ENCODE data around the gene MTRF1L.
"Not testable (repeated sequence)": the region's sequence is repeated elsewhere in the genome, so short reads cannot be mapped to it uniquely, and the experiment has no call there.

Gene MTRF1L

DNA sequence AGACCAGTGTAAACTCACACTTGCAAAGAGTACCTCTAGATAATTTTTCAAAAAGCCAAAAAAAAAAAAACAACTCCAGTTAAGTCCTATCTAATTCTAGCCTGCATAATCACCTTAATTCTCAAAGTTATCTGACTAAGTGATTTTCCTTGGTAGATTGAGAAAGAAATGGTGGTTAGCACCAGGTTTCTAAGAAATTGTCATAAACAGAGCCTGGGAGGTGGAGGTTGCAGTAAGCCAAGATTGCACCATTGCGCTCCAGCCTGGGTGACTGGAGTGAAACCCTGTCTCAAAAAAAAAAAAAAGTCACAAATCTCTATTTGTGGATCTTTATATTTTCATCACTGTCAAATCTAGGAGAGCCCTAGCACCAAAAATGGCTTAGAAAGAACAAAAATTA lies 28.6 kb downstream of the MTRF1L start:
- H3K27ac Mint-ChIP-seq = peak overlapping the region; percentile 52
- peaks cover 58% of the 10 kb centered on the region for H3K4me1 Mint-ChIP-seq
- peaks cover 8% of the 10 kb centered on the region for H3K9me3 Mint-ChIP-seq
- DNase-seq = no peak
- H3K36me3 Mint-ChIP-seq = peaks cover 84% of the 10 kb centered on the region
- peak overlapping the region; percentile 46 for H3K4me3 Mint-ChIP-seq
- no peaks in the 10 kb centered on the region for H3K27me3 Mint-ChIP-seq
- CTCF ChIA-PET = no interaction called here

DNA sequence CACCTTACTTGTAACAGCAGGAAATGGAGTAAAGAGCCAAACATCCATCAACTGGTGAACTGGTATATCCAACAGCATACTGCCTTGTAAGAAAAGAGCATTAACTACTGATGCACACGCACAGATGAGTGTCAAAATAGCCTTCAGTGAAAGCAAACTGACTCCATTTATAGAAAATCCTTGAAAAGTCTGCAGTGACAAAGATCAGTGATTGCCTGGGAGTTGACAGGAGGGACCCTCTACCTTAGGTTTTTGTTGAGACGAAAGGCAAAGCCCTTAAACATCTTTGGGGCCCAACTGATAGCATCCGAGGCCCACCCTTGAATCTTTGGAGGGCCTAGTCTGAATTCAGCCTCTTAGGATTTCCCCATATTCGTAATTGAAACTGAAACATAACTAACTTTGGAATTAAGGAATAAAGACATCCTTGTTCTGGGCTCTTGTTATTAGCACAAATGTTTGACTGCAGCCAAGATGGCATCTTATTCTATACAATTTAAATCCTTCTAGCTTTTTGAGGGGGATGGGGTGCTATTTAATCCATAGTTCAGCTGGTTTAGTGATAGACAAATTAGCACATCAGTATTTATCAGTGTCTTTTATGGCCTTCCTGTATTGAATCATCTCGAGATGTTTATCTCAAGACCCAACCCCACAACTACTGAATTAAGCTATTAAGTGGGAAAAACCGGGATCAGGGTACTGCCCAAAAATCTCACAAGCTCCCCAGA lies 32.7 kb downstream of the MTRF1L start:
- CTCF ChIA-PET = no interaction called here
- H3K36me3 Mint-ChIP-seq = peaks cover 56% of the 10 kb centered on the region
- H3K9me3 Mint-ChIP-seq = peaks cover 30% of the 10 kb centered on the region
- no peaks in the 10 kb centered on the region for H3K27me3 Mint-ChIP-seq
- no peak overlapping the region for H3K4me3 Mint-ChIP-seq
- peaks cover 21% of the 10 kb centered on the region for H3K4me1 Mint-ChIP-seq
- H3K27ac Mint-ChIP-seq = no peak overlapping the region
- no peak for DNase-seq

DNA sequence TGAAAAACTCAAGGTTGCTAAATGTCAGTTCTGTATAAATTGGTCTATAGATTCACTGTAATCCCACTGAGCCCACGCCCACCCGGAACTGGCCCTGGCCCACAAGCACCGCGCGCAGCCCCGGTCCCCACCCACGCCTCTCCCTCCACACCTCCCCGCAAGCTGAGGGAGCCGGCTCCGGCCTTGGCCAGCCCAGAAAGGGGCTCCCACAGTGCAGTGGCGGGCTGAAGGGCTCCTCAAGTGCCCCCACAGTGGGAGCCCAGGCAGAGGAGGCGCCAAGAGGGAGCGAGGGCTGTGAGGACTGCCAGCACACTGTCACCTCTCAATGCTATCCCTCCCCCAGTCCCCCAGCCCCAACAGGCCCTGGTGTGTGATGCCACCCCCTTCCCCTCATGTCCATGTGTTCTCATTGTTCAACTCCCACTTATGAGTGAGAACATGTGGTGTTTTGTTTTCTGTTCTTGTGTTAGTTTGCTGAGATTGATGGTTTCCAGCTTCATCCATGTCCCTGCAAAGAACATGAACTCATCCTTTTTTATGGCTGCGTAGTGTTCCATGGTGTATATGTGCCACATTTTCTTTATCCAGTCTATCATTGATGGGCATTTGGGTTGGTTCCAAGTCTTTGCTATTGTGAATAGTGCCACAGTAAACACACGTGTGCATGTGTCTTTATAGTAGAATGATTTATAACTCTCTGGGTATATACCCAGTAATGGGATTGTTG lies 36.2 kb downstream of the MTRF1L start:
- Mint-ChIP-seq H3K36me3 (peaks cover 26% of the 10 kb centered on the region), H3K9me3 (peaks cover 30% of the 10 kb centered on the region)
- H3K27ac Mint-ChIP-seq, CTCF ChIA-PET, DNase-seq, H3K4me1 Mint-ChIP-seq, H3K27me3 Mint-ChIP-seq, H3K4me3 Mint-ChIP-seq: not testable (repeated sequence)

DNA sequence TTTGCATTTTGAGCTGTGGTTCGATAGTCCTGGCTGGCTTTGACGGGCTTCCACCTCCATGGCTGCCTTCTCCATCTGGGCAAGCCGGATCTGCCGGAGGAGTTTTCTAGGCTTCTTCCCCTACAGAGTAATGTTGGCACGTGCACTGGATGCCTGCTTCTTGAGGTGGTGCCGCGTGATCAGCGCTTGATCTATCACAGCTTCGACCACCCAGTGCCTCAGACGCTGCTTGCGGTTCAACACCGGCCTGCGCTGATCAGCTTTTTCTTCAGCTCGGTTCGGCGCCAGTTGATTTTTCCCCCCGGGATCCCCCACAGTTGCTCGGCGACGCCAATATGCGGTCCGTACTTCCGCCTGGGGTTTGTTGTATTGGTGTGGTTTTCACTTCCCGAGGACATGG lies 43.2 kb downstream of the MTRF1L start:
- H3K27ac Mint-ChIP-seq = no peak overlapping the region
- H3K36me3 Mint-ChIP-seq = no peaks in the 10 kb centered on the region
- H3K27me3 Mint-ChIP-seq = peaks cover 21% of the 10 kb centered on the region
- CTCF ChIA-PET = no interaction called here
- no peak overlapping the region for H3K4me3 Mint-ChIP-seq
- no peak for DNase-seq
- H3K4me1 Mint-ChIP-seq = no peaks in the 10 kb centered on the region
- H3K9me3 Mint-ChIP-seq = no peaks in the 10 kb centered on the region

DNA sequence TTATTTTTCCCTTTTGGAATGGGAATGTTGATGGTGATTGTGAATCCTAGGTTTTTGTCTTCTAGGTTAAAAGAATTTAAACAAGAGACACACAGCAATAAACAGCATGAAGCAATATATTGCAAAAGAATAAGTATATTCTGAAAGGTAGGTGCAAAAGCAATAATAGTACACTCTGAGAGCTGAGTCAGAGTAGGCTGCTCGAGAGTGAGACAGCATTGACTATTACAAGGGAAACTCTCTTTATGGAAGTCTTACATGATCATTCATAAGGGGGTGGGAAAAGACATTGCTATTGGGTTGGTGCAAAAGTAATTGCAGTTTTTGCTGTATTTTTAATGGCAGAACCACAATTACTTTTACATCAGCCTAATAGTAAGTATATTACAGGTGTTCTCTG lies 44.7 kb downstream of the MTRF1L start:
- no peak for DNase-seq
- H3K4me1 Mint-ChIP-seq = no peaks in the 10 kb centered on the region
- H3K27me3 Mint-ChIP-seq = peaks cover 20% of the 10 kb centered on the region
- CTCF ChIA-PET = interaction anchor here (2.5 kb wide), 1 partner anchor 10 kb away, joined by 11 read pairs; no protein-coding TSS in a partner anchor
- H3K36me3 Mint-ChIP-seq = no peaks in the 10 kb centered on the region
- no peaks in the 10 kb centered on the region for H3K9me3 Mint-ChIP-seq
- no peak overlapping the region for H3K4me3 Mint-ChIP-seq
- no peak overlapping the region for H3K27ac Mint-ChIP-seq

DNA sequence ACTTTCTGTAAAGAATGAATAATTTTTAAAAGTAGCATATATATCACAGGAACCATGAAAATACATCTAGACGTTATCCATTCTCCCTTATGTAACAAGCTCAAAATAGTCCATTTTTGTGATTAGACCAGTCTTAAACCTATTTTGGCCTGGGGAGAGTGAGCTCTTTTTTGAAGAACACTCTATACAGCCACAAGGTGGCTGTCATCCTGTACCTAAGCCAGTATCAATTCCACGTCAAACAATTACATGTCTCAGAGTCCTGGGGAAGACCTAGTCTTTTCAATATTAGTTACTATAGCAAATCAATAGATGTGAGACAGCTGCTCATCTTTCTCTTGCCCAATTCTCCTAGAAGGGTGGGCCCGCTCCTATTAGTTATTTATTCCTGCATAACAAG lies 48.1 kb downstream of the MTRF1L start:
- Mint-ChIP-seq H3K27ac (no peak overlapping the region), H3K9me3 (no peaks in the 10 kb centered on the region), H3K27me3 (peaks cover 8% of the 10 kb centered on the region), H3K4me3 (no peak overlapping the region), H3K4me1 (no peaks in the 10 kb centered on the region), H3K36me3 (no peaks in the 10 kb centered on the region)
- DNase-seq = no peak
- CTCF ChIA-PET = interaction anchor here (0.7 to 3.1 kb wide), 9 partner anchors 19 to 469 kb away, joined by 3 to 18 read pairs (median 3); no protein-coding TSS in a partner anchor

DNA sequence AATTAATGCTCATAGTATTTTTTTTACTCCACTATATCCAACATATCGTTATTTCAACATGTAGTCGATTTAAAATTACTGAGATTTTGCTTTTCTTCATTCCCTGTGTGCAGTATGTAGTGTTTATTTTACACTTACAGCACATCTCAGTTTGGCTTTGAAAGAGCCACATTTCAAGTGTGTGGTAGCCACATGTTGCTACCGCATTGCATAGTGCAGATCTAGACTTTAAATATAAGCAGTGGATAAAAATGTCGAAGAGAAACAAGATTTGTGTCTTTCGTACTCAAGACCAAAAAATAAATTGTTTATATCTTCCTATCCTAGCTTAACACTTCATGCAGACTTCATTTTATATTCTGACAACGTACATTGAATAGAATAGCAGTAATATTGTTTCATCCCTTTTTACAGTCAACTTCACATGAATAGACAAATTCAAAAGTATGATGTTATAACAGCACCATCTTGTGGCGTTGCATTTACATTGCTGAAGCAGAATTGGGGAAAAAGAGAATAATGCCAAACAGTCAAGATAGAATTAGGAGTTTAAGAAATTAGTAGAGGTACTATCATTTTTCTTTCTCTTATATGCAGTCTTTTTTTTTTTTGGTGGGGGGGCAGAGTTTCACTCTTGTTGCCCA lies 49.5 kb downstream of the MTRF1L start:
- H3K36me3 Mint-ChIP-seq = no peaks in the 10 kb centered on the region
- peaks cover under 1% of the 10 kb centered on the region for H3K27me3 Mint-ChIP-seq
- CTCF ChIA-PET = interaction anchor here (0.7 to 3.1 kb wide), 2 partner anchors 71 to 934 kb away, joined by 3 to 18 read pairs; no protein-coding TSS in a partner anchor
- no peak overlapping the region for H3K27ac Mint-ChIP-seq
- no peaks in the 10 kb centered on the region for H3K9me3 Mint-ChIP-seq
- DNase-seq = no peak
- no peak overlapping the region for H3K4me3 Mint-ChIP-seq
- peaks cover 4% of the 10 kb centered on the region for H3K4me1 Mint-ChIP-seq

DNA sequence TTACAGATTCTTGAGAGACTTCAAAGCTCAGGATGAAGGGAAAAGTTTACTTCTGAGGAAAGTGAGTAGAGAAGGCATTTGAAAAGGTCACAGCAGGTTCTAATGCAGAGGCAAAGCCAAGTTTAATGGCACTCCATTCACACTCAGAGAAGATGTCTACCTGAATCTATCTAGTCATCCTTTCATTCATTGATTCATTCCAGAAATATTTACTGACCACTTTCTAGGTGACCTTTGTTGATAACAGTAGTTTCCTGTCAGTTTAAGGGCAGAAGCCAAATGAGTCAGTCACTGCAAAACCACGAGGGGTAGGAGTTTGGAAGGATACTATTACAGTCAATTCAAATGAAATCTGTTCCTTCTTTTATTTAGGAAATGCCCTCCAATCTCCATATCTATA lies 50.5 kb downstream of the MTRF1L start:
- no peak overlapping the region for H3K27ac Mint-ChIP-seq
- H3K27me3 Mint-ChIP-seq = peaks cover 3% of the 10 kb centered on the region
- no peaks in the 10 kb centered on the region for H3K36me3 Mint-ChIP-seq
- H3K4me3 Mint-ChIP-seq = no peak overlapping the region
- no peak for DNase-seq
- H3K4me1 Mint-ChIP-seq = peaks cover 4% of the 10 kb centered on the region
- H3K9me3 Mint-ChIP-seq = no peaks in the 10 kb centered on the region
- CTCF ChIA-PET = no interaction called here

DNA sequence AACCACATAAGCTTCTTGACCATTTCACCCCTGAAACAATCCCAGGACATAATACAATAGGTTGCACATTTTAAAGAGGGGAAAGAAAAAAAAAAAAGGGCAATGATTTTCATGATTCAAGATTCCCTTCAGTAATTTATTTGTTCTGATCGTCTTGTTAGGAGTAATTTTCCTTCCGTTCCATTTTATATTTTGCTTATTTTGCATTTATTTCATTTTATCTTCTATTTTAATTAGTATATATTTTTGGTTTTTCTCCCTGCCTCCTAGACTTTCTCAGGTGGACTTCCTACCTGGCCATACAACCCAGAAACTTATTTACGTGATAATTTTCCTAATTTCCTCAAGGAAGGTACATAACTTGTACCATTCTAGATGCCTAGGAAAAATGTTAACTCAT lies 52.3 kb downstream of the MTRF1L start:
- Mint-ChIP-seq H3K4me1 (peaks cover 4% of the 10 kb centered on the region), H3K36me3 (no peaks in the 10 kb centered on the region), H3K4me3 (no peak overlapping the region), H3K27me3 (peaks cover 3% of the 10 kb centered on the region), H3K27ac (no peak overlapping the region), H3K9me3 (no peaks in the 10 kb centered on the region)
- DNase-seq = no peak
- CTCF ChIA-PET = no interaction called here

DNA sequence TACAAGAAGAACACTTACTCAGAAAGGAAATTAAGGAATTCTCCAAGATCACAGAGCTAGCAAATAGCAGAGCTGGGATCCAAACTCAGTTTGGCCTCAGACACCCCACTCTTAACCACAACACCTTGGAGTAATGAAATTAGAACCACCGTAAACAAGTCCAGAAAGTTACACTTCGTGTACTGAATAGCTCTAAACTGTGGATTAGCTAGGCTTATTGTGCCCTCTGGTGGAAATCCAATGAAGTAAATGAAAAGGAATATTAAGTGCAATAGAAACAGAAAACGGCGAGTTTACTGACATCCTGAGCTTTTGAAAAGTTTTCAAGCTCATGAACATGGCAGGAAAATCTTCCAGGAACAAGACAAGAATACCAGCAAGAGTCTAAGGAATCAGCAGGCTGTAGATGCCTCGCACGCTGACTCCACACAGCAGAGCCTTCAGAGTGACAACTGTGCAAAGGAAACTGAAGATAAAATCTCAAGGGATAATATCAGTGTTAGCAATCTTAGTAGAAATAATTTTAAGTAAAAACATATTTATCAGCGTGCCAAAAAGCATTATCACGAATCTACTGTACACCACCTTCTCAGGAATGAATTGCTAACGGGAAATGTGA lies 54.2 kb downstream of the MTRF1L start:
- Mint-ChIP-seq H3K4me3 (no peak overlapping the region), H3K9me3 (no peaks in the 10 kb centered on the region)
- no peak for DNase-seq

DNA sequence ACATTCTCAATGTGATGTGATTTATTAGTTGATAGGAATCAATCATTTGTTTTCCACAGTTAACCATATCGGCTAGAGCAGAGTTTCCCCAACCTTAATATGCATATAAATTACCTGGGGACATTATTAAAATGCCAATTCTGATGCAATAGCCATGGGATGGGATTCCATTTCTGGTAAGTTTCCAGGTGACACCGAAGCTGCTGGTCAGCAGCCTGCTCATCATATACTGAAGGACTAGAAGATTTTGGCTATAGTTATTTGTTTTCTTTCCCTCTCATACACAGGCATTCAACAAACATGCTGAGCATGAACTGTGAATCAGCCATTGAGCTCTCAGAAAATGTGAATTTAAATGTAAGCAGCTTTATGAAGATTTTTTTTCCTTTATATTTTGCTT lies 55.5 kb downstream of the MTRF1L start:
- Mint-ChIP-seq H3K9me3 (no peaks in the 10 kb centered on the region), H3K27ac (no peak overlapping the region), H3K4me3 (no peak overlapping the region), H3K4me1 (peaks cover 4% of the 10 kb centered on the region), H3K27me3 (peaks cover 6% of the 10 kb centered on the region), H3K36me3 (no peaks in the 10 kb centered on the region)
- CTCF ChIA-PET = interaction anchor here (0.7 kb wide), 1 partner anchor 608 kb away, joined by 3 read pairs; no protein-coding TSS in a partner anchor
- DNase-seq = no peak

More for the DNA sequence above, 54.2 kb downstream of the MTRF1L start:
- Mint-ChIP-seq H3K4me1 (peaks cover 4% of the 10 kb centered on the region), H3K27ac (no peak overlapping the region), H3K27me3 (peaks cover 3% of the 10 kb centered on the region), H3K36me3 (no peaks in the 10 kb centered on the region)
- CTCF ChIA-PET = interaction anchor here (0.8 to 2.1 kb wide), 13 partner anchors 10 to 396 kb away, joined by 3 to 14 read pairs (median 4); no protein-coding TSS in a partner anchor

DNA sequence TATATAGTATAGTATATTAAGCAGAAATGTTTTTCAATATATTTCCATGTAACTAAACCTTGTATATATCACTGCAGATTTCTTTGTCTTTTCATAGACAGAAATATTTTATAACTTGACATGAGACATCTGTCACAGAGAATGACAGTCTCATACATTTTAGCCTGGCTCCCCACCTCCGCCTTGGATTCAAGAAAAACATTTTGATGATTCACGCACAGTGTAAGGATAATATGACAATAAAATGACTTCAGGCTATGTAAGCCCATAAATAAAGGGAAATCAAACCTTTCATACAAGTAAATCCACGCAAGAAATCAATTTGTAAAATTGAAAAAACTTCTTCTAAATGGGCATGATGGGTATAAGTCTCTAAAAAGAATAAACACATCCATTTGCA lies 56.0 kb downstream of the MTRF1L start:
- H3K4me1 Mint-ChIP-seq = peaks cover 4% of the 10 kb centered on the region
- H3K36me3 Mint-ChIP-seq = no peaks in the 10 kb centered on the region
- DNase-seq = no peak
- H3K27ac Mint-ChIP-seq = no peak overlapping the region
- H3K9me3 Mint-ChIP-seq = no peaks in the 10 kb centered on the region
- no peak overlapping the region for H3K4me3 Mint-ChIP-seq
- H3K27me3 Mint-ChIP-seq = peaks cover 9% of the 10 kb centered on the region
- CTCF ChIA-PET = no interaction called here

DNA sequence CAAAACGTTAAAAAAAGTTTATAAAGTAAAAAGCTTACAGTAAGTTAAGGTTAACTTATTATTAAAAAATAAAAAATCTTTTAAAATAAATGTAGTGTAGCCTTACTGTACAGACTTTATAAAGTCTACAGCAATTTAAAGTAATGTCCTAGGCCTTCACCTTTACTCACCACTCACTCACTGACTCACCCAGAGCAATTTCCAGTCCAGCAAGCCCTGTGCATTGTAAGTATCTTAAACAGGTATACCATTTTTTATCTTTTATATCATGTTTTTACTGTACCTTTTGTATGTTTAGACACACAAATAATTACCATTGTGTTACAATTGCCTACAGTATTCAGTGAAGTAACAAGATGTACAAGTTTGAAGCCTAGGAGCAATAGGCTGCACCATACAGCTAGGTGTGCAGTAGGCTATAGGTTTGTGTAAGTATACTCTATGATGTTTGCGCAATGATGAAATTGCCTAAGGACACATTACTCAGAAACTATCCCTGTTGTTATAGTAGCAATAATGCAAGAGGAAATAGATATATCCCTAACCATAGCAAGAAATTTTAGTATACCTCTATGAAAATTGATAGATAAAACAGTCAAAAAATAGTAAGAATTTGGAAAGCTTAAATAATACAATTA lies 59.1 kb downstream of the MTRF1L start:
- CTCF ChIA-PET = interaction anchor here (0.6 kb wide), 1 partner anchor 154 kb away, joined by 3 read pairs; no protein-coding TSS in a partner anchor
- H3K4me1 Mint-ChIP-seq = peaks cover 4% of the 10 kb centered on the region
- no peaks in the 10 kb centered on the region for H3K9me3 Mint-ChIP-seq
- H3K27ac Mint-ChIP-seq = no peak overlapping the region
- H3K36me3 Mint-ChIP-seq = no peaks in the 10 kb centered on the region
- H3K4me3 Mint-ChIP-seq = no peak overlapping the region
- no peak for DNase-seq
- peaks cover 12% of the 10 kb centered on the region for H3K27me3 Mint-ChIP-seq
